H9 (cell line): ENCODE data around the gene STKLD1. TPM values are rescaled to one million over a fixed set of nuclear protein-coding genes. Genes with fewer than 3 reads are reported as not detected.

Experiments used
- DNase-seq: peaks from one replicate; pipeline ENCODE4 v3.0.0-alpha.2; 2017
- H2AFZ ChIP-seq: one replicate; pipeline ENCODE4 v1.6.1; 2013; ENCODE audit warnings: mild to moderate bottlenecking, low read length, control low read depth, moderate library complexity
- H2AK5ac ChIP-seq: 2 replicates; pipeline ENCODE4 v1.6.1; 2013; ENCODE audit warnings: low read length, control low read depth, mixed read lengths; ENCODE audit not compliant: insufficient read length
- H2BK120ac ChIP-seq: one replicate; pipeline ENCODE4 v1.6.1; 2013; ENCODE audit warnings: low read depth, mild to moderate bottlenecking, low read length, control low read depth, inconsistent platforms; ENCODE audit not compliant: poor library complexity, severe bottlenecking
- H2BK12ac ChIP-seq: 2 replicates; pipeline ENCODE4 v1.6.1; 2013; ENCODE audit warnings: low read length, control low read depth, mixed read lengths, low read depth; ENCODE audit not compliant: insufficient read length
- H2BK15ac ChIP-seq: 2 replicates; pipeline ENCODE4 v1.6.1; 2013; ENCODE audit warnings: low read depth, low read length, control low read depth
- H2BK20ac ChIP-seq: one replicate; pipeline ENCODE4 v1.6.1; 2013; ENCODE audit warnings: low read depth, mild to moderate bottlenecking, low read length, control low read depth, inconsistent platforms; ENCODE audit not compliant: poor library complexity, severe bottlenecking
- H2BK5ac ChIP-seq: 2 replicates; pipeline ENCODE4 v1.6.1; 2013; ENCODE audit warnings: low read length, control low read depth, mixed read lengths; ENCODE audit not compliant: insufficient read length
- H3K14ac ChIP-seq: 2 replicates; pipeline ENCODE4 v1.6.1; 2013; ENCODE audit warnings: low read length, control low read depth; ENCODE audit not compliant: insufficient read depth
- H3K18ac ChIP-seq: 2 replicates; pipeline ENCODE4 v1.6.1; 2013; ENCODE audit warnings: low read depth, mild to moderate bottlenecking, mixed read lengths, low read length, control low read depth; ENCODE audit not compliant: insufficient read length
- H3K23ac ChIP-seq: 2 replicates; pipeline ENCODE4 v1.6.1; 2013; ENCODE audit warnings: low read length, control low read depth, mixed read lengths, low read depth; ENCODE audit not compliant: insufficient read length
- H3K23me2 ChIP-seq: 2 replicates; pipeline ENCODE4 v1.6.1; 2013; ENCODE audit warnings: low read depth, mild to moderate bottlenecking, mixed read lengths, low read length, control low read depth; ENCODE audit not compliant: insufficient read length, poor library complexity, severe bottlenecking
- H3K27ac ChIP-seq: 2 replicates; pipeline ENCODE4 v1.5.1; 2013; ENCODE audit warnings: low read length, control low read depth, mixed read lengths, low read depth; ENCODE audit not compliant: insufficient read length
- H3K27me3 ChIP-seq: 2 replicates; pipeline ENCODE4 v1.6.1; 2013; ENCODE audit warnings: low read length, control low read depth, inconsistent platforms; ENCODE audit not compliant: insufficient read depth
- H3K4ac ChIP-seq: 2 replicates; pipeline ENCODE4 v1.6.1; 2013; ENCODE audit warnings: low read depth, mild to moderate bottlenecking, control low read depth, inconsistent platforms, low read length, moderate library complexity
- H3K4me1 ChIP-seq: 2 replicates; pipeline ENCODE4 v1.6.1; 2013; ENCODE audit warnings: low read length, control low read depth, inconsistent platforms; ENCODE audit not compliant: insufficient read depth
- H3K4me2 ChIP-seq: 2 replicates; pipeline ENCODE4 v1.6.1; 2013; ENCODE audit warnings: low read length, control low read depth, mixed read lengths; ENCODE audit not compliant: insufficient read length, insufficient read depth
- H3K56ac ChIP-seq: 2 replicates; pipeline ENCODE4 v1.6.1; 2013; ENCODE audit warnings: low read depth, mild to moderate bottlenecking, mixed read lengths, low read length, control low read depth; ENCODE audit not compliant: insufficient read length
- H3K79me1 ChIP-seq: 2 replicates; pipeline ENCODE4 v1.6.1; 2013; ENCODE audit warnings: low read depth, mild to moderate bottlenecking, moderate library complexity, low read length, control low read depth, inconsistent platforms; ENCODE audit not compliant: insufficient read depth, poor library complexity, severe bottlenecking
- H3K79me2 ChIP-seq: 2 replicates; pipeline ENCODE4 v1.6.1; 2013; ENCODE audit warnings: low read length, control low read depth, inconsistent platforms; ENCODE audit not compliant: insufficient read depth
- H3K9ac ChIP-seq: 2 replicates; pipeline ENCODE4 v1.6.1; 2013; ENCODE audit warnings: low read length, control low read depth, mixed read lengths; ENCODE audit not compliant: insufficient read length; ENCODE audit errors: extremely low read depth
- H3K9me3 ChIP-seq: one replicate; pipeline ENCODE4 v1.6.1; 2013; ENCODE audit warnings: low read depth, low read length, inconsistent platforms; ENCODE audit not compliant: control insufficient read depth
- H3T11ph ChIP-seq: one replicate; pipeline ENCODE4 v1.6.1; 2013; ENCODE audit warnings: mild to moderate bottlenecking, low read length, control low read depth, inconsistent platforms
- H4K20me1 ChIP-seq: one replicate; pipeline ENCODE4 v1.6.1; 2013; ENCODE audit not compliant: control insufficient read depth, insufficient read length, insufficient read depth
- H4K5ac ChIP-seq: 2 replicates; pipeline ENCODE4 v1.6.1; 2013; ENCODE audit warnings: low read depth, mild to moderate bottlenecking, mixed read lengths, low read length, control low read depth; ENCODE audit not compliant: insufficient read length
- H4K8ac ChIP-seq: replicated peaks from 2 replicates; pipeline ENCODE4 v1.6.1; 2013; ENCODE audit warnings: low read length, control low read depth, mixed read lengths, low read depth; ENCODE audit not compliant: insufficient read length
- H4K91ac ChIP-seq: 2 replicates; pipeline ENCODE4 v1.6.1; 2013; ENCODE audit warnings: low read depth, mild to moderate bottlenecking, moderate library complexity, mixed read lengths, low read length, control low read depth; ENCODE audit not compliant: insufficient read length
- H3K27ac Mint-ChIP-seq, 3 experiments: 2 replicates in 2 of 3; 3 replicates in 1 of 3; pipeline ENCODE4 v1.8.0; 2020 to 2021; ENCODE audit warnings: mixed read lengths in 3 of 3, mild to moderate bottlenecking in 1 of 3, moderate library complexity in 1 of 3
- H3K27me3 Mint-ChIP-seq: 2 replicates; pipeline ENCODE4 v1.8.0; 2021; ENCODE audit warnings: low read depth, mild to moderate bottlenecking, moderate library complexity, mixed read lengths
- H3K36me3 Mint-ChIP-seq, 3 experiments: 2 replicates in 2 of 3; 3 replicates in 1 of 3; pipeline ENCODE4 v1.8.0; 2020 to 2021; ENCODE audit warnings: low read depth in 3 of 3, mixed read lengths in 3 of 3; ENCODE audit not compliant: insufficient read depth in 1 of 3
- H3K4me1 Mint-ChIP-seq, 2 experiments: 2 replicates each; pipeline ENCODE4 v1.8.0; 2020; ENCODE audit warnings: mixed read lengths in 2 of 2
- H3K4me3 Mint-ChIP-seq, 2 experiments: 2 replicates in 1 of 2; 3 replicates in 1 of 2; pipeline ENCODE4 v1.8.0; 2020 to 2021; ENCODE audit warnings: mild to moderate bottlenecking in 2 of 2, mixed read lengths in 2 of 2, moderate library complexity in 1 of 2
- H3K9me3 Mint-ChIP-seq, 2 experiments: 2 replicates in 1 of 2; 3 replicates in 1 of 2; pipeline ENCODE4 v1.8.0; 2020; ENCODE audit warnings: mild to moderate bottlenecking in 2 of 2, mixed read lengths in 2 of 2, moderate library complexity in 1 of 2
- WGBS: extraction: QIAGEN DNeasy Blood & Tissue Kit; methylation state at CpG from one replicate; pipeline ENCODE4 v1.1.7; 2013; ENCODE audit warnings: missing lambda C conversion rate, low lambda C conversion rate, mixed read lengths; ENCODE audit not compliant: insufficient read length; ENCODE audit errors: extremely low coverage; 5-methylcytosine and 5-hydroxymethylcytosine counted together
- total RNA-seq: library from RNA; stranded (reverse); gene quantifications from 2 replicates; pipeline ENCODE4 v1.2.1, GENCODE V29; 2021
- TF ChIP-seq, protein P1 (sequence below): fragments of 200-600 bp; sonication (generic); conservative IDR thresholded peaks from 3 replicates; pipeline ENCODE4 v1.8.0; 2021; ENCODE audit warnings: antibody characterized with exemption, mild to moderate bottlenecking

The STKLD1 gene
- total RNA-seq, 1 experiment from 2014 or later, result 0.57 TPM

DNA sequence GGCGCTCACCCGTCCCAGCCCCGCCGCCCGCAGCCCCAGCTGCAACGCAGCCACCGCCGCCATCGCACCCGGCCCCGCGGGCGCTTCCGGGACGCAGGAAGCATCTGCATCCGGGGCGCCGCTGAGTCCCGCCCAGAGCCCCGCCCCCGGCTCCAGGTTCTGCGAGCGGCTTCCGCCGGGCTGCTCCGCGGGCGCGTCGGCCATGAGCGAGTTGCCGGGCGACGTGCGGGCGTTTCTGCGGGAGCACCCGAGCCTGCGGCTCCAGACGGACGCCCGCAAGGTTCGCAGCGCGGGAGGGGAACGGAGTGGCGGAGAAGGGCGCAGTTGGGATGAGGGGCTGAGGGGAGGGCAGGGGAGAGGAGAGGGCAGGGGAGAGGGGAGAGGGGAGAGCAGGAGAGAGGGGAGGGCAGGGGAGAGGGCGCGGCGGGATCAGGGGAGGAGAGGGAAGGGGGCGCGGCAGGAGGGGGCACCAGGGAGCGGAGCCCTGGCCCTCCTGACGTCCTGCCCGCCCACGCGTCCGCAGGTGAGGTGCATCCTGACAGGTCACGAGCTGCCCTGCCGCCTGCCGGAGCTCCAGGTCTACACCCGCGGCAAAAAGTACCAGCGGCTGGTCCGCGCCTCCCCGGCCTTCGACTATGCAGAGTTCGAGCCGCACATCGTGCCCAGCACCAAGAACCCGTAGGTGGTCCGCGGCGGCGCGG, 19.6 kb upstream of the STKLD1 start, which contains the start of the genes SURF1 and SURF2:
Gene SURF1, minus strand, starts transcription at position 97 of the 701 bp plus-strand sequence. Its CDS starts 34 bp downstream, at position 63.
Gene SURF2, plus strand, starts transcription at position 160 of the 701 bp plus-strand sequence. Its CDS starts 43 bp downstream, at position 203.
- H3K79me1 ChIP-seq, result peaks cover 3% of the 10 kb centered on the region
- H2BK5ac ChIP-seq, result no peak within 1 kb of the TSS
- H3K9me3 ChIP-seq, result no peaks in the 10 kb centered on the region
- H4K20me1 ChIP-seq, result no peaks in the 10 kb centered on the region
- Mint-ChIP-seq H3K36me3 (peaks cover 12 to 57% (median 50%) of the 10 kb centered on the region in 3 experiments; a peak in 6 of 7 replicates), H3K9me3 (no peaks in the 10 kb centered on the region), H3K4me1 (peaks cover 11 to 12% of the 10 kb centered on the region in 2 experiments), H3K27ac (peak within 1 kb of the TSS; percentile 72 to 95 (median 94); a peak in 5 of 7 replicates), H3K27me3 (no peaks in the 10 kb centered on the region), H3K4me3 (peak within 1 kb of the TSS; percentile 92 to 96)
- WGBS, result no CpG with 5 or more reads among the region's 78 CpGs
- H2BK15ac ChIP-seq, result no peak within 1 kb of the TSS
- no peak within 1 kb of the TSS for H3K56ac ChIP-seq
- H2AK5ac ChIP-seq, result no peak within 1 kb of the TSS
- no peak within 1 kb of the TSS for H2BK120ac ChIP-seq
- H2BK20ac ChIP-seq, result no peak within 1 kb of the TSS
- no peak within 1 kb of the TSS for H3K4ac ChIP-seq
- H3K9ac ChIP-seq, result peak within 1 kb of the TSS; percentile 45
- H3K27ac ChIP-seq, result no peak within 1 kb of the TSS
- peaks cover 10% of the 10 kb centered on the region for H3K23me2 ChIP-seq
- no peaks in the 10 kb centered on the region; the same call in 1 of the 2 replicates for H3K79me2 ChIP-seq
- H3K14ac ChIP-seq, result no peak within 1 kb of the TSS
- H3K18ac ChIP-seq, result no peak within 1 kb of the TSS
- H4K5ac ChIP-seq, result no peak within 1 kb of the TSS
- H4K91ac ChIP-seq, result no peak within 1 kb of the TSS
- H3K4me2 ChIP-seq, result peak within 1 kb of the TSS; percentile 60
- H2AFZ ChIP-seq, result no peak within 1 kb of the TSS
- no peak within 1 kb of the TSS for H3T11ph ChIP-seq
- no peaks in the 10 kb centered on the region for H3K27me3 ChIP-seq
- H3K23ac ChIP-seq, result no peak within 1 kb of the TSS
- peak; percentile 88 for DNase-seq
- no peak within 1 kb of the TSS for H2BK12ac ChIP-seq
- H3K4me1 ChIP-seq, result no peaks in the 10 kb centered on the region
- no peak within 1 kb of the TSS for H4K8ac ChIP-seq
- TF ChIP-seq, protein P1, sequence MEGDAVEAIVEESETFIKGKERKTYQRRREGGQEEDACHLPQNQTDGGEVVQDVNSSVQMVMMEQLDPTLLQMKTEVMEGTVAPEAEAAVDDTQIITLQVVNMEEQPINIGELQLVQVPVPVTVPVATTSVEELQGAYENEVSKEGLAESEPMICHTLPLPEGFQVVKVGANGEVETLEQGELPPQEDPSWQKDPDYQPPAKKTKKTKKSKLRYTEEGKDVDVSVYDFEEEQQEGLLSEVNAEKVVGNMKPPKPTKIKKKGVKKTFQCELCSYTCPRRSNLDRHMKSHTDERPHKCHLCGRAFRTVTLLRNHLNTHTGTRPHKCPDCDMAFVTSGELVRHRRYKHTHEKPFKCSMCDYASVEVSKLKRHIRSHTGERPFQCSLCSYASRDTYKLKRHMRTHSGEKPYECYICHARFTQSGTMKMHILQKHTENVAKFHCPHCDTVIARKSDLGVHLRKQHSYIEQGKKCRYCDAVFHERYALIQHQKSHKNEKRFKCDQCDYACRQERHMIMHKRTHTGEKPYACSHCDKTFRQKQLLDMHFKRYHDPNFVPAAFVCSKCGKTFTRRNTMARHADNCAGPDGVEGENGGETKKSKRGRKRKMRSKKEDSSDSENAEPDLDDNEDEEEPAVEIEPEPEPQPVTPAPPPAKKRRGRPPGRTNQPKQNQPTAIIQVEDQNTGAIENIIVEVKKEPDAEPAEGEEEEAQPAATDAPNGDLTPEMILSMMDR, result peak; percentile 24; the same call in 1 of the 3 replicates
